Measurements from ENCODE around the gene TGFB2.
"Not testable (repeated sequence)": the region's sequence is repeated elsewhere in the genome, so short reads cannot be mapped to it uniquely, and the experiment has no call there.

TGFB2 gene

GRCh38 chr1:218344814-218345672, at the start of gene TGFB2:
Gene TGFB2 (plus strand): TSS chr1:218345336. CDS start chr1:218346702, 1,366 bp downstream.
- in situ Hi-C loops (cut with MboI; ENCODE audit: low sequenced_read_pairs) = loop anchor here (25.0 kb wide), 4 partner anchors 167 to 1467 kb away; no protein-coding TSS in a partner anchor

- in situ Hi-C loops (cut with MboI; ENCODE audit: low sequenced_read_pairs) = no loop called here
Observed at GRCh38 chr1:218296162-218296561, 49.0 kb upstream of the TGFB2 start.

DNA sequence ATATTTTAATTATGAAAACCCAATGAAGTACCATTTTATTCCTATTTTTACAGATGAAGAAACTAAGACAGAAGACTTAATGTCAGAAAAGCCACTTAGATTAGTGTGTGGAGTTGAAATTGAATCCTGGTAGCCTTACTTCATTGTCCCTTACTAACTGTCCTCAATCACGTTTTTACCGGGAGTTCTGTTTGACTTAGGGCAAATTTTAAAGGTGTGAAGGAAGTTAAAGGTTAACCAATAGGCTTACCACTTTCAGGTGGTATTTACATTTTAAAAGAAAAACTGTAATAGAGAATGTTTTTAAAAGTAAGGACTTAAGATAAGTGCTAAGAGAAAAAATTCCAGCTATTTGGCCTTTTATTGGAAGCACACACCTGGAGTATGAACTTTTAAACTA, 47.7 kb upstream of the TGFB2 start:
- in situ Hi-C loops (cut with MboI; ENCODE audit: low sequenced_read_pairs) = no loop called here

DNA sequence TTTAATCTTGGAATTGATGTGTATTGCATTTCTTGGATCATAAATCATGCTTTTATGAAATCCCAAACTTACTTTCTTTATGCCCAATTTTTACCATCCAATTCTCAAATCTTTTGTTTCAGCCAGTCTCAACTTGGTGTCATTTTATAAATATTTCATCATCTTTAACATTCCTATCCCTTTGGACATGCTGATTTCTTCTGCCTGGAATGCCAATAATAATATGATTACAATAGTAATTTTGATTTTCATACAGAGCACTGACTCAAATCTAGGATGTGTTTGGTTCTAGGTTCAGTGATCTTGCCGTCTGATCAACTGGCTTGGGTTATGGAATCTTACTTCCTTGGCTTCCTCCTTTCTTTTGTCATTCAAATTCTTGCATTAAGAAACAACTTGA, 47.3 kb upstream of the TGFB2 start:
- in situ Hi-C loops (cut with MboI; ENCODE audit: low sequenced_read_pairs) = no loop called here

DNA sequence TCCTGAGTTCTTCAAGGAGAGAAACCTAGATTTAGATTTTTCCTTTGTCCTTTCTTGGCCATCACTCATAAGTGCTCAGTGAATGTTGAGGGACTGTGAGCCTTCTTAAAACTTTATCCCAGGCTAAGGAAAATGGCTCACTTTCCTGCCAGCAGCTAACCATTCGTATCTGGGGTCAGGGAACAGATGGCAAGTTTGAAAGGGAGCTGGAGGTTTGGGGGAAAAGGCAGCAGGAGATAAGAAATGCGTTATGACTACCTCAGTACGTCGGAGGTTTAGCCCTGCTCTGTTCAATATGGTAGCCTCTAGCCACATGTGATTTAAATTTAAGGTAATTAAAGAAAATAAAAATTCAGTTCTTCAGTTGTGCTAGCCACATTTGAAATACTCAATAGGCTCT, 46.7 kb upstream of the TGFB2 start:
- in situ Hi-C loops (cut with MboI; ENCODE audit: low sequenced_read_pairs) = no loop called here

GRCh38 chr1:218299416-218299815, 45.7 kb upstream of the TGFB2 start:
- in situ Hi-C loops (cut with MboI; ENCODE audit: low sequenced_read_pairs) = no loop called here

- in situ Hi-C loops (cut with MboI; ENCODE audit: low sequenced_read_pairs) = no loop called here
Observed at GRCh38 chr1:218301217-218301616, 43.9 kb upstream of the TGFB2 start.

- in situ Hi-C loops (cut with MboI; ENCODE audit: low sequenced_read_pairs) = no loop called here
Observed at GRCh38 chr1:218302155-218302554, 43.0 kb upstream of the TGFB2 start.

- in situ Hi-C loops (cut with MboI; ENCODE audit: low sequenced_read_pairs) = no loop called here
Observed at GRCh38 chr1:218303176-218303879, 41.8 kb upstream of the TGFB2 start.

DNA sequence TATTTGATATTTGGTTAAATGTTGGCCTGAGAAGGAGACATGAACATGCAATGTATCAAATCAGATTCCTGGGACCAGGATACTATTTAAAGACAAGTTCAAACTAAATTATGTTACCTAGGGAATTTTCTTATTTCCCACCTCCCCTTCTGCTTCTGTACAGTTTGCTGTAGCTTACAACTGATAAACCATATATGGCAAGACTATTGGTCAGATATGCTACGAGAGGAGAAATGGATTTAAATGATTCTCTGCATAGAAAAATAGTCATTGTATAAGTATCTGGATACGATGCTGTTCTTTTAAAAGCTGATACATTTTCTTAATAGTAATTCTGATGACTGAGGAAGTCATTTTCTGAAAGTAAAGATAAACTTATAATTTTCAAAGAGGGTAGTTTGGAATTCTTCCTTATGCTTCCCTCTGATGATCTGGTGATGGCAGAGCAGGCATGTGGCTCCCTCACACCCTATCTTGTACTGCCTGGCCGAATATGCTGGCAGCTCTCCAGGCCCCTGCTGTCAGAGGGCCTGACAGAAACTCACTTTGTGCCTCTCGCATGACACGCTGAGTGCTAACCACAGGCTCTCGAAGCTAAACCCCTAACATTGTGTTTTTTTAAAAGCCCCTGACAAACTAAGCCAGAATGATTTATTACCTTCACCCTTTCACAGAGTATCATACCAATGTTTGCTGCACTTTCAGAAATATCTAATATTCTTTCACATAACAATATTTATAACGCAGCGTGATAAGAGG, 40.7 kb upstream of the TGFB2 start:
- in situ Hi-C loops (cut with MboI; ENCODE audit: low sequenced_read_pairs) = no loop called here

GRCh38 chr1:218305472-218306064, 39.6 kb upstream of the TGFB2 start:
- in situ Hi-C loops (cut with MboI; ENCODE audit: low sequenced_read_pairs) = no loop called here

DNA sequence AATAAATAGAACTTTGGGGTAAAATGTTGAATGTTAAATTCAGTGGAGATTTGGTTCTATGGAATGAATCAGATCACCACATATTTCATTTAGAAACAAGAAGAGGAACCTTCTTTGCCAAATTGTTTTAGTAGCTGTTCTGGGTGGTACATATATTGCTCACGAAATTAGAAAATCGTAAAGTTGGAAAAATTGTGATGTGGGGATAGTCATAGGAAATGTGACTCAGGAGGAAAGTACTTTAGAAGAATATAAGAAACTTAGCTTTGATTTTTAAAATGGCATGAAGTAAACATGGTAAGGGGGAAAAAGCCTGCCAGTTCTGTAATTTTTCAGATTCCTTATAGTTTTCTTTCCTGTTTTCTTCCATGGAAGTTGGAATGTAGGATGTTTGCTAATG, 32.6 kb upstream of the TGFB2 start:
- in situ Hi-C loops (cut with MboI; ENCODE audit: low sequenced_read_pairs) = no loop called here

GRCh38 chr1:218314316-218314715, 30.8 kb upstream of the TGFB2 start:
- in situ Hi-C loops (cut with MboI; ENCODE audit: low sequenced_read_pairs) = no loop called here

- in situ Hi-C loops (cut with MboI; ENCODE audit: low sequenced_read_pairs) = no loop called here
Observed at GRCh38 chr1:218315638-218316037, 29.5 kb upstream of the TGFB2 start.

DNA sequence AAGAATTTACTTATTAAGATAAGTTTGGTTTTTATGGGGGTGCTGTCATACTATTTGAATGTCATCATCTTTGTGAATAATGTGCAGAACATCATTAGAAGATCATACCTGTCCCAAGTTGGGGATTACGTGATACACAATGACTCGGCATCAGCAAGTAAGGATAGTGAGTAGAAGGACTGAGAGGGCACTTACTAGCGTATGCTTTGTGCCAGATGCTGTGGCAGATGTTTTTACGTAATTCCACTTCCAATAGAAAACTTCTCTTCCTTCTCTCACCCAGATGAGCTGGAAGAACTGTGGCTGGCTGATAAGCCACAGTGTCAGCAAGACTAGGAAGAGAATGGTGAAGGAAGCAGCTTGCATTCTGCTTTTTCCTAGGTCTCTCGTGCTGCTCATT, 28.1 kb upstream of the TGFB2 start:
- in situ Hi-C loops (cut with MboI; ENCODE audit: low sequenced_read_pairs) = no loop called here

- in situ Hi-C loops (cut with MboI; ENCODE audit: low sequenced_read_pairs) = not testable (repeated sequence)
Observed at GRCh38 chr1:218320182-218320581, 25.0 kb upstream of the TGFB2 start.

GRCh38 chr1:218322762-218323161, 22.4 kb upstream of the TGFB2 start:
- in situ Hi-C loops (cut with MboI; ENCODE audit: low sequenced_read_pairs) = no loop called here

GRCh38 chr1:218323568-218324225, 21.4 kb upstream of the TGFB2 start:
- in situ Hi-C loops (cut with MboI; ENCODE audit: low sequenced_read_pairs) = no loop called here

DNA sequence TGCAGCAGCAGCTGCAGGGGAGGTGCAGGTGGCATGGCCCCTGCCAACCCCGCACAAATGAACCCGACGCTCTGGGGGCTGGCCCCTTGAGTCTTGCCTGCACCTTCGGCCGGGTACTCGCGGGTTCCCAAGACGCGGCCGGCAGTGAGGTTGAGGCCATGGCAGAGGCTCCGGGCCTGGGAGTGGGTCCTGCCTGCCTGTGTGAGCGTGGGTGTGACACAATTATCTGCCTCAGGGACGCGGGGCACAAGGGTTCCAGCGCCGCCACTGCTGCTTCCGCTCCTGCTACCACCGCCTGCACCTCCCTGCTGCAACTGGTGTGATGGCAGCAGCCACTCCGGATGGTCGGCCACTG, 20.9 kb upstream of the TGFB2 start:
- in situ Hi-C loops (cut with MboI; ENCODE audit: low sequenced_read_pairs) = no loop called here

GRCh38 chr1:218328769-218329168, 16.4 kb upstream of the TGFB2 start:
- in situ Hi-C loops (cut with MboI; ENCODE audit: low sequenced_read_pairs) = loop anchor here (25.0 kb wide), 4 partner anchors 184 to 1484 kb away; no protein-coding TSS in a partner anchor
